ENCODE measurements around the gene GIPC1. TPM values are rescaled to one million over a fixed set of nuclear protein-coding genes. Genes with fewer than 3 reads are reported as not detected.

Gene GIPC1
- polyA plus RNA-seq, 2 of the 4 experiments (the other 2 are of a cell fraction) = 52.9 to 86.4 TPM

GRCh38 chr19:14505488-14506239, 9.7 kb upstream of the GIPC1 start (continued):
- TF ChIP-seq REST (IDR thresholded peaks at IDR 0.05) (no peak), HMGXB4 (CRISPR knock-in tag; IDR thresholded peaks at IDR 0.05; ENCODE audit: borderline replicate concordance) (no peak), ELK1 (IDR thresholded peaks at IDR 0.05; ENCODE audit: low read depth, low read length) (no peak), SMC3 (IDR thresholded peaks at IDR 0.05) (peak; percentile 34), NR3C1 (IDR thresholded peaks at IDR 0.05) (no peak), PHF8 (IDR thresholded peaks at IDR 0.05; ENCODE audit: borderline replicate concordance, low read depth) (no peak), ZSCAN20 (CRISPR knock-in tag; IDR thresholded peaks at IDR 0.05) (no peak), HDAC2 (IDR thresholded peaks at IDR 0.05) (no peak), EP300 (IDR thresholded peaks at IDR 0.05) (peak in 1 of 2 experiments; percentile 24; a peak in 1 of 5 replicates), ZFP36 (IDR thresholded peaks at IDR 0.05; ENCODE audit: borderline replicate concordance, partially characterized antibody) (no peak), POLR2A (IDR thresholded peaks at IDR 0.05; ENCODE audit: low read length) (no peak), TP53 (CRISPR knock-in tag; IDR thresholded peaks at IDR 0.05) (no peak), E2F6 (IDR thresholded peaks at IDR 0.05; ENCODE audit: borderline replicate concordance, low read depth) (no peak), KDM5A (IDR thresholded peaks at IDR 0.05) (no peak), NFE2L2 (conservative IDR thresholded peaks at IDR 0.05; ENCODE audit: low read length) (no peak), FOXS1 (CRISPR knock-in tag; IDR thresholded peaks at IDR 0.05) (no peak), ZNF302 (CRISPR knock-in tag; IDR thresholded peaks at IDR 0.05) (no peak), TFCP2L1 (CRISPR knock-in tag; IDR thresholded peaks at IDR 0.05) (0 out of 2 replicates have a peak, but pooled peaks have one; percentile 41), HOXA7 (CRISPR knock-in tag; IDR thresholded peaks at IDR 0.05) (no peak), PBX3 (IDR thresholded peaks at IDR 0.05) (no peak), USF2 (IDR thresholded peaks at IDR 0.05) (no peak), EHMT2 (IDR thresholded peaks at IDR 0.05; ENCODE audit: low read depth) (no peak), HES2 (IDR thresholded peaks at IDR 0.05) (no peak), HOXB5 (CRISPR knock-in tag; IDR thresholded peaks at IDR 0.05) (no peak), ZC3H11A (IDR thresholded peaks at IDR 0.05) (no peak), NPAS2 (CRISPR knock-in tag; IDR thresholded peaks at IDR 0.05; ENCODE audit: borderline replicate concordance) (no peak), HEYL (CRISPR knock-in tag; IDR thresholded peaks at IDR 0.05) (no peak), CTCF (IDR thresholded peaks at IDR 0.05) (peak; percentile 61), ESRRA (IDR thresholded peaks at IDR 0.05; ENCODE audit: borderline replicate concordance, low read length) (no peak), RCOR1 (IDR thresholded peaks at IDR 0.05; ENCODE audit: low read depth, low read length) (no peak), GATA3 (IDR thresholded peaks at IDR 0.05; ENCODE audit: borderline replicate concordance) (no peak), CBX2 (IDR thresholded peaks at IDR 0.05; ENCODE audit: borderline replicate concordance, low read depth) (no peak)

Measured in A549 (cell line).